GDM1 (cell line): ENCODE results near the gene PLEKHO2.
"Not testable (repeated sequence)": the region's sequence is repeated elsewhere in the genome, so short reads cannot be mapped to it uniquely, and the experiment has no call there.

ENCODE experiments used
- DNase-seq: peaks from one replicate; lab custom pipeline; 2025; lab: John Stamatoyannopoulos, UW

The PLEKHO2 gene, protein sequence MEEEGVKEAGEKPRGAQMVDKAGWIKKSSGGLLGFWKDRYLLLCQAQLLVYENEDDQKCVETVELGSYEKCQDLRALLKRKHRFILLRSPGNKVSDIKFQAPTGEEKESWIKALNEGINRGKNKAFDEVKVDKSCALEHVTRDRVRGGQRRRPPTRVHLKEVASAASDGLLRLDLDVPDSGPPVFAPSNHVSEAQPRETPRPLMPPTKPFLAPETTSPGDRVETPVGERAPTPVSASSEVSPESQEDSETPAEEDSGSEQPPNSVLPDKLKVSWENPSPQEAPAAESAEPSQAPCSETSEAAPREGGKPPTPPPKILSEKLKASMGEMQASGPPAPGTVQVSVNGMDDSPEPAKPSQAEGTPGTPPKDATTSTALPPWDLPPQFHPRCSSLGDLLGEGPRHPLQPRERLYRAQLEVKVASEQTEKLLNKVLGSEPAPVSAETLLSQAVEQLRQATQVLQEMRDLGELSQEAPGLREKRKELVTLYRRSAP

DNA sequence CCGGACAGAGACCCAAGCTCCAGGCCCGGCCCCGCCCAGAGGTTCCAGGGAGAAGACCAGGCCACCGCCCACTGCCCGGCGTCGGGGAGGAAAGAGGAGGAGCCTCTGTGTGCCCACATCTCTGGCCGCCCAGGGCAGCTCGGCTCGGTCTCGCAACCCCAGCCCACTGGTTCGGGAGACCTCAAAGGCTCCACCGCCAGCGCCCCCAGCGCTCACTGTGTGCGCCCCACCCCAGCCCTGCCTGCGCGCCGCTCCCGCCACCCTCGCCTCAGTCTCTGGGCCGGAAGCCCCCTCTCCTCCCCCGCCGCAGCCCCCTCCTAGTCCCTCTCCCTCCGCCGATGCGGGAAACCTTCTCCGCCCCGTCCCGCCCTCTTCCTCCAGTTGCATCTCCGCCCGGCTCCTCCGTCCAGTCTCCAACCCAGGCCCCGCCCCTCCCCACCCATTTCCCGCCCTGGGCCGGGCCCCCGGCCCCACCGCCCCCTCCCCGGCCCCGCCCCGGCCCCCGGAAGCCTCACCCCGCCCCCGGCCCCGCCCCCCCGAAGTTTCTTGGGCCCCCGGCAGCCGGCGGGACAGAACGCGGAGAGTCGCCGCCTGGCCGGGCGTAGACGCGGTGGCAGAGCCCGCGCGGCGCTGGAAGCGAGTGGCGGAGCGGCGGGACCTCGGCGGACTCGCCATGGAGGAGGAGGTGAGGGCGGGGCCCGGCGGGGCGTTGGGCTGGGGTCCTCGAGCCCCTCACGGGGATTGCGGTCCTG lies at the start of gene PLEKHO2:
PLEKHO2 (plus strand) TSS at position 572 of the 752 bp plus-strand sequence; CDS start at position 674, 102 bp downstream.
- peak; percentile 93 for DNase-seq

DNA sequence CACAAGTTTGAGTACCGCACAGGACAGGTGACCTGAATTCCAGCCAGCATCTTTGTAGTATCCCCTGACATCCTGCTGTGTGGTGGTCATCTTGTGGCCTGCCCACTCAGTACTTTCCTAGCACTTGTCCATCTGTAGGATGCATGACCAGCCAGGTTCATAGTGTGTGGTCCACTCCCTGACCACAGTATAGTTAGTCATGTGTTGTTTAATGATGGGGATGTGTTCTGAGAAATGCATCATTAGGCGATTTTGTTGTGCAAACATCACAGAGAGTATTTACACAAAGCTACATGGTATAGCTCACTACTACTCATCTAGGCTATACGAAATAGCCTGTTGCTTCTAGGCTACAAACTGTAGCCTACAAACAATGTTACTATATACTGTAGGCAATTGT lies 49.4 kb upstream of the PLEKHO2 start:
- DNase-seq: no peak

DNA sequence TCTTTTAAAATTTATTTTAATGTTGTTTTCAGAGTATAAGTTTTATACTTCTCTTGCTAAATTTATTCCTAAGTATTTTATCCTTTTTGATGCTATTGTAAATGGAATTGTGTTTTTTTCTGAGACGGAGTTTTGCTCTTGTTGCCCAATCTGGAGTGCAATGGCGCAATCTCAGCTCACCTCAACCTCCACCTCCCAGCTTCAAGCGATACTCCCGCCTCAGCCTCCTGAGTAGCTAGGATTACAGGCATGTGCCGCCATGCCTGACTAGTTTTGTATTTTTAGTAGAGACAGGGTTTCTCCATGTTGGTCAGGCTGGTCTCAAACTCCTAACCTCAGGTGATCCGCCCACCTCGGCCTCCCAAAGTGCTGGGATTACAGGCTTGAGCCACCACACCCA lies 46.4 kb upstream of the PLEKHO2 start:
- DNase-seq: not testable (repeated sequence)

DNA sequence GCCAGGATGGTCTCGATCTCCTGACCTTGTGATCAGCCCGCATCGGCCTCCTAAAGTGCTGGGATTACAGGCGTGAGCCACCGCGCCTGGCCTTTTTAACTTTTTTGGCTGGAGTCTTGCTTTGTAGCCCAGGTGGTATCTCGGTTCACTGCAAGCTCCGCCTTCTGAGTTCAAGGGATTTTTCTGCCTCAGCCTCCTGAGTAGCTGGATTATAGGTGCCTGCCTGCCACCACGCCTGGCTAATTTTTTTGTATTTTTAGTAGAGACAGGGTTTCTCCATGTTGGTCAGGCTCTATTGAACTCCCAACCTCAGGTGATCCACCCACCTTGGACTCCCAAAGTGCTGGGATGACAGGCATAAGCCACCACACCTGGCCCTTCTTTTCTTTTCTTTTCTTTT lies 45.8 kb upstream of the PLEKHO2 start:
- not testable (repeated sequence) for DNase-seq

DNA sequence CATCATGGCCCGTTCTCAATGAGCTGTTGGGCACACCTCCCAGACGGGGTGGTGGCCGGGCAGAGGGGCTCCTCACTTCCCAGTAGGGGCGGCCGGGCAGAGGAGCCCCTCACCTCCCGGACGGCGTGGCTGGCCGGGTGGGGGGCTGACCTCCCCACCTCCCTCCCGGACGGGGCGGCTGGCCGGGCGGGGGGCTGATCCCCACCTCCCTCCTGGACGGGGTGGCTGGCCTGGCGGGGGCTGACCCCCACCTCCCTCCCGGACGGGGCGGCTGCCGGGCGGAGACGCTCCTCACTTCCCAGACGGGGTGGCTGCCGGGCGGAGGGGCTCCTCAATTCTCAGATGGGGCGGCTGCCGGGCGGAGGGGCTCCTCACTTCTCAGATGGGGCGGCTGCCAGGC lies 42.8 kb upstream of the PLEKHO2 start:
- DNase-seq: not testable (repeated sequence)

DNA sequence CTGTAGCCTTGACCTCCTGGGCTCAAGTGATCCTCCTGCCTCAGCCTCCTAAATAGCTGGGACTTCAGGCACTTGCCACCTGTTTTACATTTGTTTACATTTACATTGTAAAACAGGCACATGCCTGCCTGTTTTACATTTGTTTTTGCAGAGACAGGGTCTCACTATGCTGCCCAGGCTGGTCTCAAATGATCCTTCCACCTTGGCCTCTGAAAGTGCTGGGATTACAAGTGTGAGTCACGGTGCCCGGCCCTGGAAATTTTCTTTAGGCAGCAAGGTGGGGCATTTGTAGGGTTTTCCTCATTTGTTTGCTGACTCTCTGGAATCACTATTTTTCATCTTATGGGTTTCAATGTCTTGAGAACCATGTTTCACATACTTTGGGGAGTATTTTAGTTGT lies 41.2 kb upstream of the PLEKHO2 start:
- no peak for DNase-seq

DNA sequence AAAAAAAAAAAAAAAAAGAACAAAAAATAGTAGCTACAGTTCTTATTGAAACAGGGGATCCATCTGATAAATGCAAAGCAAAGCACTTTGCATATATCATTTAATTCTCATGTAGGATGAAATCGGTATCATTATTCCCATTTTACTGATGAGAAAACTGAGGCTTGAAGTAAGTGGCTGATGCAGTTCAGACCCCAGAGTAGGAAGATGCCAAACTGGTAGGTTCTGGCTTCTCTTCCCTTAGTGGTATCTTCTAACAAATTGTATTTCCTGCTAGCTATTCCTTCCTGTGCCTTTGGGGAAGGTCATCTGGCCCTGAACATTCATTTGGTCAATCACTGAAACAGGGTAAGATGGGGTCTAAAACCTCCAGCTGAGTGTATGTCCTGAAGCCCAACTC lies 38.2 kb upstream of the PLEKHO2 start:
- no peak for DNase-seq

DNA sequence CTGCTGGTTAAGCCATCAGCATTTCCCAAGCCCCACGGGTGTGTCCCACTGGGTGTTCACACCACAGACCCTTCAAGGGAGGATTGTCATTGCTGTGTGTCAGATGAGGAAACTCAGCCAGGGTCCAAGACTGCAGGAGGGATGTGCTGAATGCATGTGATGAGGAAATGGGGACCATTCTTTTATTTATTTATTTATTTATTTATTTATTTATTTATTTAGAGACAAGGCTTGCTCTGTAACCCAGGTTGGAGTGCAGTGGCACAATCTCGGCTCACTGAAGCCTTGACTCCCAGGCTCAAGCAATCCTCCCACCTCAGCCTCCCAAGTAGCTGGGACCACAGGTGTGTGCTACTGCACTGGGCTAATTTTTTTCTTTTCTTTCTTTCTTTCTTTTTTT lies 37.1 kb upstream of the PLEKHO2 start:
- no peak for DNase-seq

DNA sequence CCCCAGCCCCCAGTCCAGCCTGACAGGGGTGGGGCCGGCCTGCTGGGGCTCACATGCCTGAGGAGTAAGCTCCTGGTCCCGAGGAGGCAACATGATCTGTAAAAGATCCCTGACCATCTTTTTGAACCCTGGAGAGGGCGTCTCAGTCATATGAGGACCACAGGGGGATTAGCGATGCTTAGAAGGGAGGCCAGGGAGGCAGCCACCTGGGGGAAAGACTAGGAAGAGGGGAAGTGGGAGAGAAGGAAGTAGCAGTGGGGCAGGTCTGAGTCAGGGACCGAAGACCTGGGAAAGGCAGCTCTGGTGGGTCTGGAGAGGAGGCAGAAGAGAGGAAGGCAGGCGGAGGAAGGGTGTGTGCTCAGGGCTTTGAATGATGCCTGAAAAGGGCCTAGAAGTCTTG lies 35.2 kb upstream of the PLEKHO2 start:
- DNase-seq: no peak

DNA sequence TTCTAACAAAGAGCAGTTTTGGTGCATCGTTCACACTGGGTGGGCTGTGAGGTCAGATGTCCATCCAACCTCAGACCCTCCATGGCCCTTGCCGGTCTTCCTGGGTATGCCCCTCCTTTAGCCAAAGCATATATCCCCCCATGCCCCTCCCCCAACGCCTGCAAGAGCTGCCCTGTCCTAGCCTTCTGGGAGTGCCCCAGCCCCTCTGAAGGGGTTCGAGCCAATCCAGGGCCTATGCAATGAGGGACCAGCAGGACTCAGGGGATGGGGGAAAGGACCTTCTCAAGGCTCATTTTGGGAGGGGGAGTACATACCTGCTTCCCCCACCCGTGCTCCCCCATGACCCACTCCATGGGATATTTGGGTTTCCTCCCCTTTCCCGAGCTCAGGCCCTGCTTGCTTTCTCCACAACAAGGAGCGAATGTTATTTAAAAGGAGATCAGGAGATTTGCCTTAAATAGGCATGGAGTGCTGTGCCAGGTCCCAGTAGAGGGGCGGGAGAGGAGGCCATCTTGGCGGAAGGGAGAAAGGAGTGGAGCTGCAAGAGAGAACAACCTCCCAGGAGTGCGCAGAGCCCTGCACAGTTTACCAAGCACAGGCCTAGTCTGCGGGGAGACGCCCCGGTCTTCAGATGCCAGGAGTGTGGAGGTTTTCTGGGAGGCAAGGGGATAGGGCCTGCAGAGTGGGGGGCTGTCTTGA lies 34.5 kb upstream of the PLEKHO2 start:
- no peak for DNase-seq

DNA sequence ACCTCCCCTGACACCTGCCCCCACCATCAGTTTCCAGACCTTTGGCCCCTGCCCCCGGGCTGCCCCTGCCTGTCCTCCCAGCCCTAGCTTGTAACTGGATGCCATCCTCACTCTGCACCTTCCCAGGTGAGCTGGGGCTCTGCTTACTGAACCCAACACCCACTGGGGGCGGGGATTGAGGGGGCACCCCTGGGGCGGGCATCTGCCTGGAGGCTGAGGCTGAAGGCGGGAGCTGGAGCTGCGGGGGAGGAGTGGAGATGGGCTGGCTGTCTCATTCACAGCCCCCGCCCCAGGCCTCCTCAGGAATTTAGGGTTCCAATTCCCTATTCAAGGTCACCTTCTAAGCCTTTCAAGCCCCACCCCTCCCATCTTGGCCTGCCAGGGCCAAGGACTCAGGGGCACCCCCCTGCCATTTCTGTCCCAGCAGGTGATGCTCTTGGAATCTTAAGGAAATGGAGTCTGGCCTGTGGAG lies 33.9 kb upstream of the PLEKHO2 start:
- DNase-seq: no peak

DNA sequence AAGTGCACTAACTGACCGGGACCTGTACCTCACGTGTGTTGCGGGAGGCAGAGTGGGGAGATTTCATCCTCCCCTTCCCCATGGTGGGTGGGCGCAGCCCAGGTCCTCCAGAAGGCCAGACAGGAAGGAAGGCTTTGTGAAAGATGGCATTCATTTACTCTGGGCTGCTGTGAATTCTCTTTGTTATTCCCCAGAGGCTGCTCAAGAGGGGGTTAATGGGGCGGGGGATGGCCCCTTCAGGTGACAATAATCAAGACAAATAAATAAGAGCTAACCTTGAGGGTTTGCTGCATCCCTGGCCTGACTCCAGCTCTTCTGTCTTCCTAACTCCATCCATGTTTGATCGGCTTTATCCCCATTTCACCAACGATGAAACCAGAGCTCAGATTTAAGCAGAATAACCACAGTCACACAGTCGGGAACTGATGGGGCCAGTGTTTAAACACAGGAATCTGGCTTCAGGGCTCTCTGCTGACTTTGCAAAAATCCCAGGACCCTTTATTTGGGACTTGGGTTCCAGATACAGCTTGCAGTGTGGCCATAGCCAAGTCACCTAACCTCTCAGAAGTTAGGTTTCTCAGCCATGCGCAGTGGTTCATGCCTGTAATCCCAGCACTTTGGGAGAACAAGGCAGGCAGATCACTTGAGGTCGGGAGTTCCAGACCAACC lies 32.8 kb upstream of the PLEKHO2 start:
- no peak for DNase-seq

DNA sequence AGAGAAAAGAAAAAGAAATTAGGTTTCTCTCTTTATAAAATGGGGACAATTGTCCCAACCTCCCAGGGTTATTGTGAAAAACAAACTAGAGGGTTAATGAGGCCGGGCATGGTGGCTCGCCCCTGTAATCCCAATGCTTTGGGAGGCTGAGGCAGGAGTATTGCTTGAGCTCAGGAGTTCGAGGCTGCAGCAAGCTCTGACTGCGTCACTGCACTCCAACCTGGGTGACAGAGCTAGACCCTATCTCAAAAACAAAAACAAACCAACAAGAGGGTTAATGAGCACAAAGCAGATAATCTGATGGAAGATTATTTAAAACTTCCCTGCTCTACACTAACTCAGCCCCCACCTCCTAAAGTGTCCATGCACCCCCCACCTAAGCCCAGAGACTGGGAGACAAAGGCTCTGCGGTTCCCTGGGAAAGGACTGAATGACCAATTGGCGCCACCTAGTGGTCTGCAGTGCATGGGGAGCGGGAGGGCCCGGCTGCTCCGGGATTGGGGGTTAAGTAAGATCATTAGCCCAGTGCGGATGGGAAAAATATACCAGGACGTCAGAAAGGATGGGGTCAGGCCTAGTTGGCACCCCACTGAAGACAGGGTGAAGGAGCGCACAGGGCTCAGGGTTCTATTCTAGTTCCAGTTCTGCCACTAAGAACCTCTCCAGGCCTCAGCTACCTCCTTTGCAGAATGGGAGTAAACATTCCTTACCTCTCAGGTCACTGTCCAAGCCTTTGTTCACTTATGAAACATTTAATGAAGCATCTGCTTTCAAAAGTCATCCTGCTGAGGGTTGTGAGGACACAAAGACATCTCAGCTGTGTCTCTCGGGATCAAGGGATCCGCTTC lies 31.8 kb upstream of the PLEKHO2 start:
- DNase-seq: peak; percentile 47

DNA sequence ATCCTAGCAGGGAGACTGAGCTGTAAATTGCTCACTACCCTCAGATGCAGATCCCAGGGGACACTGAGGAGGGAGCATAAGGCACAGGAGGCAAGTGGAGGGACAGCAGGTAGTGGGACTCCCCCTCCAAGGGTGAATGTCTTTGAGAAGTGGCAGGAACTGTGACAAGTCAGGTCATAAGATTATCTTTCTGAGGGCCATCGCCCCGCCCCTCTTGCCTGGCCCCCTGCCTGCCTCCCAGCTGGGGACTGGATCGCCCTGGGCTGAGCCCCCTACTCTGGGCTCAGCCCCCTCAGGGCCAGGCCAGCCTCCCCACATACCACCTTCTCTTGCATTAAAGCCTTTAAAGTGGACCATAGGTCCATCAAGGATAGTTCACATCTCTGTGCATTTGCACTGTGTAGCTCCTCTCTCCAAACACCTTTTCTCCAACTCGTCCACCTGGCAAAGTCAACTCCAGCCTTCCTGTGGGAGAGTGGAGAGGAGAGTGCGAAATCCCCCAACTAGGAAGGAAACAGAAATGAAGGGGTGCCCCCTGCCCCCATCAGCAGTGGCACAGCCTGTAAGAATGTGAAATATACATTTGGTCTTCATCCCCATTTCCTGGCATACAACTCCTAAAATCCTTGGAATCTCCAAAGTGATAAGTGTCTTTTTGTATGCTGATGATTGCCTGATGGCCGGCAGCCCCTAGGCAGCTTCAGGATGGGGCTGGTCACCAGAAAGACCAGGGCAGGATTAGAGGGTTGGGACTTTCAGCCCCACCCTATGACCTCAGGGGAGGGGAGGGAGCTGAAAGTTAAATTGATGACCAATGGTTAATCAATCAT lies 31.0 kb upstream of the PLEKHO2 start:
- DNase-seq: no peak

DNA sequence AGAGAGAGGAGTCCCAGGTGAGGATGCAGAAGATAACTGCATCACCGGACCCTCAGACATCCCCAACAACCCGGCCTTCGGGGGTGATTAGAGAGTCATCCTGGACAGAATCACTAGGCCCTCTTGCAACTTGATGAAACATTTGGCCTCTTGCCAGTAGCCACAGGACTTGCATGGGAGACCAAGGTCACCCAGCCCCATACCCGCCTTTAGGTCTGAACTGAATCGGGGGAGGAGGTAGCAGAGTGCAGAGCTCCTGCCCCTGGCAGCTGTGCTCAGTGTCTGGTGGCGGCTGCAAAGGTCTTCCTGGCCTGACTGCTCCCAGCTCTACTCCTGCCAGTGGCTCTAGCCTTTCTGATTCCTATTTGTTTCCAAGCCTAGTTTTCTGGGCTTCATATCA lies 28.6 kb upstream of the PLEKHO2 start:
- no peak for DNase-seq

DNA sequence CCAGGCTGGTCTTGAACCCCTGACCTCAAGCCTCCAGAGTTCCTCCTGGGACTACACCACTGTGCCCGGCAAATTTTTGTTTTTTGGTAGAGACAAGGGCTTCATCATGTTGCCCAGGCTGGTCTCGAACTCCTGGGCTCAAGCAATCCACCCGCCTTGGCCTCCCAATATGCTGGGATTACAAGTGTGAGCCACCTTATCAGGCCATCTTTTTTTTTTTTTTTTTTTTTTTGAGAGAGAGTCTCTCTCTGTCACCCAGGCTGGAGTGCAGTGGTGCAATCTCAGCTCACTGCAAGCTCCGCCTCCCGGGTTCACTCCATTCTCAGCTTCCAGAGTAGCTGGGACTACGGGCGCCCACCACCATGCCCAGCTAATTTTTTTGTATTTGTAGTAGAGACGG lies 27.4 kb upstream of the PLEKHO2 start:
- DNase-seq: not testable (repeated sequence)

DNA sequence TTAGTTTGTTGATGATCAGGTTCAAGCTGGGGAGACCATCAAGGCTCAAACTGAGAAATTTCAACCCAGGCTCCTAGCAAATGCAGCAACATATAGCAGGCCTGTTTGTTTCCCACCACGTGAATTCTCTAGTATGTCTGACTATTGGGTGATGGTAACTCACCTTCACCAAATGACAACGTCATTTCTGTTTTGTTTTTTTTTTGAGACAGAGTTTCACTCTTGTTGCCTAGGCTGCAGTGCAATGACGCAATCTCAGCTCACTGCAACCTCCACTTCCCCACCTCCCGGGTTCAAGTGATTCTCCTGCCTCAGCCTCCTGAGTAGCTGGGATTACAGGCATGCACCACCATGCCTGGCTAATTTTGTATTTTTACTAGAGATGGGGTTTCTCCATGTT lies 26.8 kb upstream of the PLEKHO2 start:
- DNase-seq: not testable (repeated sequence)

DNA sequence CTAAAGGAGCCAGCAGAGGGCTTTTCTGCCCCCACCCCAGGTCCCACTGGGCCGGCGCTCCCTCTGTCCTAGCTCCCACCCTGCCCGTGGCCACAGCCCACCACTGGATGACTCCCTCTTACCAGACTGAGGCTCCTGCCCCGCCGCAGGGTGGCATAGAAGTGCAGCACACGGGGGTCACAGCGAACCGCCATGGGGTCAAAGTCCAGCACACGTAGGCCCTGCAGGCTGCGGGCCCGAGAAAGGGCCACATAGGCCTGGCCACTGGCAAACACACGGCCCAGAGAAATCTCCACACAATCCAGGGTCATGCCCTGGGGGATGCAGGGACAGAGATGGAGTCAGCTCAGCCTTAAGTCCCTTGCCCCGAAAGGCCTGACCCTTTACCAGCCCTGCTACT lies 25.3 kb upstream of the PLEKHO2 start:
- no peak for DNase-seq

DNA sequence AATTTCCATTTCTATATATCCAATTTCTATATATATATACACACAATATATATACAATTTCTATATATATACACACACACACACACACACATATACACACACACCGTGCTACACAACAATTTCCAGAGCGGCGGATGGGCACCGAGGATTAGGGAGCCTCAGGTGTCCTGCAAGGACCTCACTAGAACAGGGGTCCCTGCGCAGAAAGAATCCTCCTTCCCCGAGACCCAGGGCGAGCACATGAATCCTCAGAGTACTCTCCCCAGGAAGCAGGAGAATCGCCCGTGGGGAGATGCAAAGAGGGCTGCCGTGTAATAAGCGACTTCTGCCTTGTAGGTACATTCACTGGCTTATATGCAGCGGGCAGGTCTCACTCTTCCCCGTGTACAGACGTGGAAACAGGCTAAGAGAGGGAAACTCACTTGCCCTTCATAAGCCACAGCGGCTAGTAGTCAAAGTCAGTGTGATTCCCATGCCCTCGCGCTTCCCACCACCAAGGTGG lies 16.7 kb upstream of the PLEKHO2 start:
- DNase-seq: no peak
